Sigmoid colon (tissue), 3 donors: Measurements from ENCODE around the gene NCOR1.

Experiments
- POLR2A ChIP-seq, 2 donors: fragments of 450-650 bp; IDR thresholded peaks; one replicate each; pipeline ENCODE4 v1.6.1; 2016; ENCODE audit warnings: antibody characterized with exemption in 2 of 2, mild to moderate bottlenecking in 2 of 2, moderate library complexity in 2 of 2
- TF ChIP-seq, protein P1 (sequence below), 4 experiments: fragments of 450-650 bp in 3 of 4; fragments of 200-600 bp in 1 of 4; IDR thresholded peaks; one replicate each; pipeline ENCODE4 v1.5.1; 2016 to 2019; ENCODE audit warnings: antibody characterized with exemption in 4 of 4, mild to moderate bottlenecking in 3 of 4, moderate library complexity in 2 of 4

DNA sequence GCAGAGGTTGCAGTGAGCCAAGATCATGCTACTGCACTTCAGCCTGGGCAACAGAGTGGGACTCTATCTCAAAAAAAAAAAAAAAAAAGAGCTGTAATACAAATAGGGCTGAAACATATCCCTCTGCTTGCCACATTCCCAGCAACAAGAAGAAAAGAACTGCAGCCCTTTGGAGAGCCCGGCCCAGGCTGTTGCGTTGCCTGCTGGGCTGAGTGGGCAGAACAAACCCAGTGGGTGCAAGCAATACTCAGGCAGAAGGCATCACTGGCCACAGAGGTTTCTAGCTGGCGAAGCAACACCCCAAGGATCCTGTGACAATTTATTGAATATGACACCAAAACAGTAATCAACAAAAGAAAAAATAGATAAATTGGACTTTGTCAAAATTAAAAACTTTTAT lies 45.7 kb upstream of the NCOR1 start:
- TF ChIP-seq POLR2A (IDR thresholded peaks at IDR 0.05): no peak
- TF ChIP-seq, protein P1, sequence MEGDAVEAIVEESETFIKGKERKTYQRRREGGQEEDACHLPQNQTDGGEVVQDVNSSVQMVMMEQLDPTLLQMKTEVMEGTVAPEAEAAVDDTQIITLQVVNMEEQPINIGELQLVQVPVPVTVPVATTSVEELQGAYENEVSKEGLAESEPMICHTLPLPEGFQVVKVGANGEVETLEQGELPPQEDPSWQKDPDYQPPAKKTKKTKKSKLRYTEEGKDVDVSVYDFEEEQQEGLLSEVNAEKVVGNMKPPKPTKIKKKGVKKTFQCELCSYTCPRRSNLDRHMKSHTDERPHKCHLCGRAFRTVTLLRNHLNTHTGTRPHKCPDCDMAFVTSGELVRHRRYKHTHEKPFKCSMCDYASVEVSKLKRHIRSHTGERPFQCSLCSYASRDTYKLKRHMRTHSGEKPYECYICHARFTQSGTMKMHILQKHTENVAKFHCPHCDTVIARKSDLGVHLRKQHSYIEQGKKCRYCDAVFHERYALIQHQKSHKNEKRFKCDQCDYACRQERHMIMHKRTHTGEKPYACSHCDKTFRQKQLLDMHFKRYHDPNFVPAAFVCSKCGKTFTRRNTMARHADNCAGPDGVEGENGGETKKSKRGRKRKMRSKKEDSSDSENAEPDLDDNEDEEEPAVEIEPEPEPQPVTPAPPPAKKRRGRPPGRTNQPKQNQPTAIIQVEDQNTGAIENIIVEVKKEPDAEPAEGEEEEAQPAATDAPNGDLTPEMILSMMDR (IDR thresholded peaks at IDR 0.05): no peak
